Epidermal melanocyte (primary cell): ENCODE results near the gene KCNJ4.

Source experiments
- DNase-seq: peaks from one replicate; pipeline ENCODE4 v3.0.0; 2011; ENCODE audit warnings: low spot score; ENCODE audit not compliant: insufficient read length

Gene KCNJ4

GRCh38 chr22:38431266-38432010 is 23.6 kb downstream of the KCNJ4 start:
- DNase-seq = no peak

- no peak for DNase-seq
Measured at GRCh38 chr22:38429499-38430068, 25.4 kb downstream of the KCNJ4 start.

GRCh38 chr22:38428714-38429113 is 26.3 kb downstream of the KCNJ4 start:
- DNase-seq = no peak

- DNase-seq = no peak
Measured at GRCh38 chr22:38427940-38428339, 27.1 kb downstream of the KCNJ4 start.

GRCh38 chr22:38427465-38427864 is 27.5 kb downstream of the KCNJ4 start:
- DNase-seq = no peak

- no peak for DNase-seq
Measured at GRCh38 chr22:38426628-38427027, 28.4 kb downstream of the KCNJ4 start.

GRCh38 chr22:38424525-38425080 is 30.4 kb downstream of the KCNJ4 start:
- no peak for DNase-seq

- DNase-seq = no peak
Measured at GRCh38 chr22:38423512-38424503, 31.2 kb downstream of the KCNJ4 start.

- no peak for DNase-seq
Measured at GRCh38 chr22:38422611-38423511, 32.1 kb downstream of the KCNJ4 start.

- no peak for DNase-seq
Measured at GRCh38 chr22:38420734-38421133, 34.3 kb downstream of the KCNJ4 start.

GRCh38 chr22:38419858-38420160 is 35.2 kb downstream of the KCNJ4 start:
- no peak for DNase-seq

- DNase-seq = no peak
Measured at GRCh38 chr22:38419121-38419857, 35.7 kb downstream of the KCNJ4 start.

- no peak for DNase-seq
Measured at GRCh38 chr22:38418589-38418988, 36.4 kb downstream of the KCNJ4 start.

- DNase-seq = no peak
Measured at GRCh38 chr22:38417252-38418060, 37.5 kb downstream of the KCNJ4 start.

- DNase-seq = no peak
Measured at GRCh38 chr22:38416621-38417251, 38.3 kb downstream of the KCNJ4 start.

GRCh38 chr22:38415561-38416321 is 39.3 kb downstream of the KCNJ4 start:
- DNase-seq = no peak

- DNase-seq = no peak
Measured at GRCh38 chr22:38415046-38415445, 40.0 kb downstream of the KCNJ4 start.

GRCh38 chr22:38414009-38414395 is 41.0 kb downstream of the KCNJ4 start:
- DNase-seq = no peak
